ENCODE measurements around the gene FRK. TPM values are rescaled to one million over a fixed set of nuclear protein-coding genes. Genes with fewer than 3 reads are reported as not detected.
"Not testable (repeated sequence)": the region's sequence is repeated elsewhere in the genome, so short reads cannot be mapped to it uniquely, and the experiment has no call there.

Gene FRK
- total and polyA plus RNA-seq, 2 experiments from 2014 or later = 2.7 to 16.9 TPM

GRCh38 chr6:115945812-115946211 lies 114.9 kb downstream of the FRK start:
- H3K9me3 ChIP-seq (ENCODE audit: low read depth) = no peaks in the 10 kb centered on the region
- DNase-seq (ENCODE audit: low spot score) = no peak
- no peak overlapping the region for H3K27ac ChIP-seq
- H3K27me3 ChIP-seq = no peaks in the 10 kb centered on the region
- WGBS (ENCODE audit: low lambda C conversion rate, missing lambda C conversion rate) = 90% methylated on average over 1 of the region's 1 CpG
- TF ChIP-seq CTCF (IDR thresholded peaks at IDR 0.05; ENCODE audit: poor library complexity) (no peak), EZH2 (IDR thresholded peaks at IDR 0.05; ENCODE audit: borderline replicate concordance) (no peak), EZH2phosphoT487 (IDR thresholded peaks at IDR 0.05; ENCODE audit: low read depth, severe bottlenecking, unreplicated experiment) (no peak)
- no peak overlapping the region for H3K4me2 ChIP-seq
- no peaks in the 10 kb centered on the region for H3K9me2 ChIP-seq (replicated peaks; ENCODE audit: insufficient read depth)
- no peaks in the 10 kb centered on the region for H3K36me3 ChIP-seq (replicated peaks; ENCODE audit: insufficient read depth, low read depth)
- no peaks in the 10 kb centered on the region for H4K20me1 ChIP-seq (ENCODE audit: insufficient read depth, poor library complexity, severe bottlenecking)
- no peaks in the 10 kb centered on the region for H3K79me2 ChIP-seq
- H2AFZ ChIP-seq = no peak overlapping the region
- H3K4me1 ChIP-seq (ENCODE audit: insufficient read depth) = no peaks in the 10 kb centered on the region
- H3K4me3 ChIP-seq = no peak overlapping the region

- TF ChIP-seq CTCF (IDR thresholded peaks at IDR 0.05; ENCODE audit: poor library complexity) (no peak), EZH2 (IDR thresholded peaks at IDR 0.05; ENCODE audit: borderline replicate concordance) (no peak), EZH2phosphoT487 (IDR thresholded peaks at IDR 0.05; ENCODE audit: low read depth, severe bottlenecking, unreplicated experiment) (no peak)
- H3K9me2 ChIP-seq (replicated peaks; ENCODE audit: insufficient read depth) = no peaks in the 10 kb centered on the region
- H2AFZ ChIP-seq = no peak overlapping the region
- no peaks in the 10 kb centered on the region for H4K20me1 ChIP-seq (ENCODE audit: insufficient read depth, poor library complexity, severe bottlenecking)
- H3K4me1 ChIP-seq (ENCODE audit: insufficient read depth) = no peaks in the 10 kb centered on the region
- no peaks in the 10 kb centered on the region for H3K36me3 ChIP-seq (replicated peaks; ENCODE audit: insufficient read depth, low read depth)
- H3K27ac ChIP-seq = no peak overlapping the region
- no peaks in the 10 kb centered on the region for H3K27me3 ChIP-seq
- H3K4me3 ChIP-seq = no peak overlapping the region
- H3K9me3 ChIP-seq (ENCODE audit: low read depth) = no peaks in the 10 kb centered on the region
- 87% methylated on average over 1 of the region's 1 CpG for WGBS (ENCODE audit: low lambda C conversion rate, missing lambda C conversion rate)
- no peaks in the 10 kb centered on the region for H3K79me2 ChIP-seq
- no peak overlapping the region for H3K4me2 ChIP-seq
- no peak for DNase-seq (ENCODE audit: low spot score)
Observed at GRCh38 chr6:115945306-115945705, 115.4 kb downstream of the FRK start.

GRCh38 chr6:115944829-115945228 lies 115.9 kb downstream of the FRK start:
- H2AFZ ChIP-seq; H3K27me3 ChIP-seq; H3K27ac ChIP-seq; H3K4me1 ChIP-seq (ENCODE audit: insufficient read depth); DNase-seq (ENCODE audit: low spot score); H3K9me3 ChIP-seq (ENCODE audit: low read depth); H3K36me3 ChIP-seq (replicated peaks; ENCODE audit: insufficient read depth, low read depth); H3K4me3 ChIP-seq; H3K9me2 ChIP-seq (replicated peaks; ENCODE audit: insufficient read depth); H3K4me2 ChIP-seq; H3K79me2 ChIP-seq; H4K20me1 ChIP-seq (ENCODE audit: insufficient read depth, poor library complexity, severe bottlenecking): not testable (repeated sequence)

DNA sequence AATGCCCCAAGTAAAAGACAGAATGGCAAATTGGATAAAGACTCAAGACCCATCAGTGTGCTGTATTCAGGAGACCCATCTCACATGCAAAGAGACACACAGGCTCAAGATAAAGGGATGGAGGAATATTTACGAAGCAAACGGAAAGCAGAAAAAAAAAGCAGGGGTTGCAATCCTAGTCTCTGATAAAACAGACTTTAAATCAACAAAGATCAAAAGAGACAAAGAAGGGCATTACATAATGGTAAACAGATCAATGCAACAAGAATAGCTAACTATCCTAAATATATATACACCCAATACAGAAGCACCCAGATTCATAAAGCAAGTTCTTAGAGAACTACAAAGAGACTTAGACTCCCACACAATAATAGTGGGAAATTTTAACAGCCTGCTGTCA lies 123.2 kb downstream of the FRK start:
- 63% methylated on average over 2 of the region's 2 CpGs for WGBS (ENCODE audit: low lambda C conversion rate, missing lambda C conversion rate)
- H3K79me2 ChIP-seq = not testable (repeated sequence)

GRCh38 chr6:115935361-115935760 lies 125.3 kb downstream of the FRK start:
- 89% methylated on average over 7 of the region's 8 CpGs for WGBS (ENCODE audit: low lambda C conversion rate, missing lambda C conversion rate)
- no peak overlapping the region for H2AFZ ChIP-seq

More for the DNA sequence above, 123.2 kb downstream of the FRK start:
- DNase-seq (ENCODE audit: low spot score); H3K36me3 ChIP-seq (replicated peaks; ENCODE audit: insufficient read depth, low read depth); H3K9me2 ChIP-seq (replicated peaks; ENCODE audit: insufficient read depth); H3K4me2 ChIP-seq; H3K27me3 ChIP-seq; H3K4me1 ChIP-seq (ENCODE audit: insufficient read depth); H3K9me3 ChIP-seq (ENCODE audit: low read depth); H3K4me3 ChIP-seq; H4K20me1 ChIP-seq (ENCODE audit: insufficient read depth, poor library complexity, severe bottlenecking); H2AFZ ChIP-seq; H3K27ac ChIP-seq: not testable (repeated sequence)

More at GRCh38 chr6:115935361-115935760, 125.3 kb downstream of the FRK start:
- DNase-seq (ENCODE audit: low spot score) = no peak
- Histone ChIP-seq H3K4me1 (ENCODE audit: insufficient read depth) (no peaks in the 10 kb centered on the region), H3K9me3 (ENCODE audit: low read depth) (no peaks in the 10 kb centered on the region), H3K27ac (no peak overlapping the region), H3K79me2 (no peaks in the 10 kb centered on the region), H3K4me3 (no peak overlapping the region), H3K4me2 (no peak overlapping the region), H4K20me1 (ENCODE audit: insufficient read depth, poor library complexity, severe bottlenecking) (no peaks in the 10 kb centered on the region), H3K27me3 (no peaks in the 10 kb centered on the region), H3K36me3 (replicated peaks; ENCODE audit: insufficient read depth, low read depth) (no peaks in the 10 kb centered on the region), H3K9me2 (replicated peaks; ENCODE audit: insufficient read depth) (no peaks in the 10 kb centered on the region)
- TF ChIP-seq CTCF (IDR thresholded peaks at IDR 0.05; ENCODE audit: poor library complexity) (no peak), EZH2 (IDR thresholded peaks at IDR 0.05; ENCODE audit: borderline replicate concordance) (no peak), EZH2phosphoT487 (IDR thresholded peaks at IDR 0.05; ENCODE audit: low read depth, severe bottlenecking, unreplicated experiment) (no peak)
